Activated naive CD8-positive, alpha-beta T cell treated with anti-CD3 and anti-CD28 coated beads, Interleukin-2, amount 50 U/mL, for 24 hours (primary cell): ENCODE data around the gene SLBP.
A peak's percentile ranks its signal among the peaks of the same experiment; 100 is the strongest.

Experiments
- ATAC-seq: fragments of 150-1000 bp; cut with Tn5 transposase; one replicate; pipeline ENCODE4 v1.10.0; 2021
- DNase-seq: peaks from one replicate; pipeline ENCODE4 v3.0.0; 2021
- H3K27ac Mint-ChIP-seq: one replicate; pipeline ENCODE4 v1.8.0; 2021; ENCODE audit warnings: mild to moderate bottlenecking, mixed read lengths
- H3K27me3 Mint-ChIP-seq: one replicate; pipeline ENCODE4 v1.8.0; 2021; ENCODE audit warnings: mixed read lengths
- H3K36me3 Mint-ChIP-seq: one replicate; pipeline ENCODE4 v1.8.0; 2021; ENCODE audit warnings: low read depth, mixed read lengths
- H3K4me1 Mint-ChIP-seq: one replicate; pipeline ENCODE4 v1.8.0; 2021; ENCODE audit warnings: mixed read lengths
- H3K4me3 Mint-ChIP-seq: one replicate; pipeline ENCODE4 v1.8.0; 2021; ENCODE audit warnings: mild to moderate bottlenecking, moderate library complexity, mixed read lengths
- H3K9me3 Mint-ChIP-seq: one replicate; pipeline ENCODE4 v1.8.0; 2021; ENCODE audit warnings: mixed read lengths

The SLBP gene

DNA sequence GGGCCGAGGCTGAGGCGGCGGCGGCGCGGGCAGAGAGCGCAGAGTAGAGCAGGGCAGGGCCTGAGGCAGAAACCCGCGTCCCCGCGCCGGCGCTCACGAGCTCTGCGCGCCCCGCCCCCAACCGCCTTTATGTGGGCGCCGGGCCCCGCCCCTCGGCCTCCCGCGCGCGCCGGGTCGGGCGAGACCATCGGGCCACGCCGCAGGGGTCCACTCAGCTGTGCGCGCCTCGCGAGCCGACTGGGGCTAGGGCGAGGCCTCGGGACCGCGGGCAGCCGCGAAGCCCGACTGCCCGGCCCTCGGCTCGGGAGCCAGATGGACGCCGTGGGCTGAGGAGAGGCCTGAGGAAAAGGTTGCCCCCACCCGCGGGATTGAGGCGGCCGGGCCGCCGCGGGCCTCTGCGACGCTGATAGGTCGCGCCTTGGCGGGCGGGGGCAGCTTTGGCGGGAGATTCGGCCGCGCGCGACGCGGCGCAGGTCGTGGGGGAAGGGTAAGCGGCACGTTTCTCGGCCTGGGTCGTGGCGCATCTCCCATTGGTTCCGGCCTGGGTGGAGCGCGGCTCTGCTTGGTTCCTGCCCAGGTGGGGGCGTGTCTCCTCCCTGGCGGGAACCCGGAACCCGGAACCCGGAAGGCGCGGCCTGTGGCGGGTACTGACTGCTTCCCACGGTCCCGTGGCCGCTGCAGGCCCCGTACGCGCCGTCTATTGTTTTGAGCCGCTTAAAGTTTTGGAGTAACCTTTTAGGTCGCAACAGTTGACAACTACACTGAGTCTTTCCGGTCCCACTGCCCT is at the start of gene SLBP:
SLBP (minus strand) TSS at position 104 of the 787 bp plus-strand sequence. CDS start 131 bp downstream, outside the sequence.
- peaks cover 68% of the 10 kb centered on the region for H3K4me1 Mint-ChIP-seq
- no peaks in the 10 kb centered on the region for H3K9me3 Mint-ChIP-seq
- no peaks in the 10 kb centered on the region for H3K27me3 Mint-ChIP-seq
- DNase-seq, result peak; percentile 99
- peak within 1 kb of the TSS; percentile 98 for H3K4me3 Mint-ChIP-seq
- H3K27ac Mint-ChIP-seq, result peak within 1 kb of the TSS; percentile 94
- peak; percentile 90 for ATAC-seq
- peaks cover 57% of the 10 kb centered on the region for H3K36me3 Mint-ChIP-seq

DNA sequence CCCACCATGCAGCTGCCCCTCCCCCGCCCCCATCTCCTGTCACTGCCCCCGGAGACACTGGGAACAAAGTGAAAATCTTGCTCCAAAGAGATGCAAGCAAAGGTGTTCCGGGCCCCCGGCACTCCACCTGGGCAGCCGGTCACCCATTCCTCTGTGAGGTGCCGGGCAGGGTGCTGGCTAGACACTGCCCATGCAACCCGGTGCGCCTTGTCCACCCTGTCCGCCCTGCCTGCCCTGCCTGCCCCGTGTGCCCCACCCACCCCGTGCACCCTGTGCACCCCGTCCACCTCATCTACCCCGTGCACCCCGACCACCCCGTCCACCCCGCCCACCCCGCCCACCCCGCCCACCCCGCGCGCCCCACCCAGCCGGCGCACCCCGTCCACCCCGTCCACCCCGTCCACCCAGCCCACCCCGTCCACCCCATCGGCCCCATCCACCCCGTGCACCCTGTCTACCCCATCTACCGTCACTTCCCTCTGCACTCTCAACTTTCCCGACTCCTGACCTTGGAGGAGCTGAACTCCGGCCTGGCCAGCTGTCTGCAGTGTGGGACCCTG is 49.1 kb upstream of the SLBP start:
- Mint-ChIP-seq H3K27ac (no peak overlapping the region), H3K4me1 (peaks cover 2% of the 10 kb centered on the region)

DNA sequence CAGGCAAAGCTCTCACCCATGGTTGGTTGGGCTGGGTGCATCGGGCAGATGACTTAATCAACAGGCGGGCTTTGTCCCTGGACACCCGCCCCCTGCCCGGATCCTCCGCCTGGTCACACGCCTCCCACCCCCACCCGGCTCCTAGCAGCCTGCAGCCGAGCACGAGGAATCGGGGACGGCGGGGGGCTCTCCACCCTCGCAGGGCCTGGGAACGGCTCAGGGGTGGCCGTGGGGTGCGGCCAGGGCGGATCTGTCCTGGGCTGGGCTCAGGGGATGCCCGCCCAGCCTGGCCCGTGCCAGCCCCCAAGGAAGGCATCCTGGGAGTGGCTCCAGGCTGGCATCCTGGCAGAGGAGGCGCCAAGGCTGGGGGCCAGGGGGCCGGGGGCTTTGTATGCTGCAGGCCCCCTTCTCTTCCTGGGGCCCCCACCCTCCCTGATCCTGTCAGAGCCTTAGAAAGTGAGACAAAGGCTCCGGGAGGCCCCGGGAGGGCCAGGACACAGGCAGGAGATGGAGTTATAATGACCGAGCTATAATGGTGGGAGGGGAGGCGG is 48.5 kb upstream of the SLBP start:
- Mint-ChIP-seq H3K27me3 (peaks cover 15% of the 10 kb centered on the region), H3K27ac (no peak overlapping the region), H3K4me3 (no peak overlapping the region), H3K36me3 (no peaks in the 10 kb centered on the region), H3K4me1 (peaks cover 2% of the 10 kb centered on the region), H3K9me3 (no peaks in the 10 kb centered on the region)
- no peak for ATAC-seq
- no peak for DNase-seq

More for the DNA sequence above, 49.1 kb upstream of the SLBP start:
- H3K4me3 Mint-ChIP-seq, result no peak overlapping the region
- ATAC-seq, result no peak
- H3K27me3 Mint-ChIP-seq, result peaks cover 15% of the 10 kb centered on the region
- no peaks in the 10 kb centered on the region for H3K9me3 Mint-ChIP-seq
- no peaks in the 10 kb centered on the region for H3K36me3 Mint-ChIP-seq
- DNase-seq, result no peak

DNA sequence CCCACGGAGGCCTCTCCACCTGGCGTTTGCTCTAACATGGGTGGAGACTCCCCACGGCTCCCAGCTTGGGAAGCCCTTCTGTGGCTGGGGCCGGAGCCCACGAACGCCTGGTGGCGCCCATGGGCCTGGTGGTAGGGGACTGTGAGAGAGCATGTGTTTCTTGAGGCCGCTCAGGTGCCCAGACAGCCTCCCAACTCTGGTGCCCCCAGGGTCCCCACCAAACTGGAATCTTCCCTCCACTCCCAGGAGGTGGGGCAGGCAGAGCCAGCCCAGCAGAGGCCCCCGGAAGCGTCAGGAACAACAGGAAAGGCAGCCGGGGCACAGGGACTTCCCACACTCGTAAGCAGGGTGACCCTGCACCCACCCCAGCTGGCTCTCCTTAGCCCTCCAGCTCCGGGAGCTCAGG is 47.7 kb upstream of the SLBP start:
- no peak overlapping the region for H3K27ac Mint-ChIP-seq

DNA sequence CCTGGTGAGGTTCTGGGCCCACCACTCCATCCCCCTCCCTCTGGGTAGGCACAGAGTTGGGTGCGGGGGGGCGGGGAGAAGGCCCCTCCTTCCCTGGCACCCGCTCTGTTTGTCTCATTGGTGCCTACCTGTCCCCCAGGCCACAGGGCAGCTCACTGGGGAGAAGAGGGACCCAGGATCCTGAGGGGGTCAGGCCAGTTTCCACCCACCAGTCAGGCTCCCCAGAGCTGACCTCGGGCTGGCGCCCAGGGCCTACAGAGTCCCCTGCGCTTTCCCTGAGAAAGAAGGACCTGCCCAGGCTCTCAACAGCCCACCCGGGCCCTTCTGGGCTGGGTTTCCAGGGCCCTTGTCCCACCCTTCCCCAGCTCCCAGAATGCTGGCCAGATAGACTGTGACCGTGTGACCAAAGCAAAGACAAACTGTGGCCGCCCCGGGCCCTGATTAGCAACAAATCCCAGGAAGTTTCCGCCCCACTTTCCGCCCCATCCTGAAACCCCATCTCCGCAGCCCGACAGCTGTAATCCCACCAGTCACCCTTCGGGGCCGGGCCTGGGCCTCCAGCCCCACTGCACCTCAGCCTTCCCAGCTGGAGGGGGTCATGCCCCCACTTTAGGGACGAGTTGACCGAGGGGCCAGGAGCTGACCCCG is 47.2 kb upstream of the SLBP start:
- H3K36me3 Mint-ChIP-seq, result no peaks in the 10 kb centered on the region
- DNase-seq, result no peak
- no peak for ATAC-seq
- no peak overlapping the region for H3K27ac Mint-ChIP-seq
- H3K4me3 Mint-ChIP-seq, result no peak overlapping the region
- H3K9me3 Mint-ChIP-seq, result no peaks in the 10 kb centered on the region
- peaks cover 2% of the 10 kb centered on the region for H3K4me1 Mint-ChIP-seq
- H3K27me3 Mint-ChIP-seq, result peaks cover 10% of the 10 kb centered on the region

More for the DNA sequence above, 47.7 kb upstream of the SLBP start:
- Mint-ChIP-seq H3K36me3 (no peaks in the 10 kb centered on the region), H3K9me3 (no peaks in the 10 kb centered on the region), H3K27me3 (peaks cover 13% of the 10 kb centered on the region), H3K4me1 (peaks cover 2% of the 10 kb centered on the region), H3K4me3 (no peak overlapping the region)
- no peak for DNase-seq
- ATAC-seq, result no peak

DNA sequence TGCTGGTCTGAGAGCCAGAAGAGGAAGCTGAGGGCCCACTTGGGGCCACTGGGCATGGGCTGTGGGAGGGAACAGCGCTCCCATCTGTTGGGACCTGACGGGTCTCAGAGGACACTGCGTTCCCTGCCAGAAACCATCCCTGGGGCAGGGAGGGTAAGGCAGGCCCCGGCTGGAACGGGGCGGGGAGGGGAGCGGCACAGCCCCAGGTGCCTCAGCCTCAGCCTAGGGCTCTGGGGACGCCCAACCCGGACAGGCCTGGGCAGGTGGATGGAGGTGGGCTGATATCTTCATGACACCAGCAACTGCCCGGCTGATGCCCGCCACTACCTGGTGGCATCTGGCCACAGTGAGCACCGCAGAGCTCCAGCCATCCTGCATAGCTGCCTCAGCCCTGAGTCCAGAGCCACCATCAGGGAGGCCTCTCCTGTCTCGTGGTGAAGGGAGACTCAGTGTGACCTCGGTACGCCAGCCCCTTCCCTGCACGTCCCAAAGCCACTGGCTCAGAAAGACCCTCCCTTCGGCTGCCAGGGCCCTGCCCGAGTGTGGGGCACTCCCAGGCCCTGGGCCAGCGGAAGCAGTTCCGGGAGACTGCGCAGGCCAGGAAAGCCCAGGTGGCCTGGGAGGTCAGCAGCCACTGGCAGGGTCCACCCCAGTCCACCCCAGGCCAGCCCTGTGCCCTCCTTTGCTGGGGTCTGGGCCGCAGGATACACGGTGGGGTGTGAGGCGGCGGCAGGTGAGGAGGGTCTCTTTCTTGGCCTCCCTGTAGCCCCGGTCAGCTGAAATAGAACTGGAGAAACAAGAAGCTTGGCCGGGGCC is 46.4 kb upstream of the SLBP start:
- Mint-ChIP-seq H3K36me3 (no peaks in the 10 kb centered on the region), H3K27me3 (peaks cover 5% of the 10 kb centered on the region), H3K4me1 (peaks cover 2% of the 10 kb centered on the region), H3K9me3 (no peaks in the 10 kb centered on the region), H3K27ac (no peak overlapping the region), H3K4me3 (no peak overlapping the region)
- ATAC-seq (no peak), DNase-seq (no peak)

DNA sequence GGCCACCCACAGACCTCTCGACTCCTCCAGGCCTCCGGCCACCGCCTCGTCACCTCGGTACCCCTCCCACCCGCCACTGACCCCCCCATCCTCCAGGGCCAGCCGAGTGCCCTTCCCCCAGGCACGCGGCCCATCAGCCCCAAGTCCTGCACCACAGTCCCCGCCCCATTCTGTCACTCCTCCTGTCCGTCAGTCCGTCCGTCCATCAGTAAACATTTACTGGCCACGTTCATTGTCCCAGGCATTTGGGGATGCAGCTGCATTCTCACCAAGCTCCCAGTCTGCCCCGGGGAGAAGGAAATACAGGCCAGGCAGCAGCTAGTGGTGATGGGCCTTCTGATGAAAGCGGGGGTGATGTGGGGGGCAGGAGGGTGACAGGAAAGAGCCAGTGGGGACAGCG is 45.7 kb upstream of the SLBP start:
- Mint-ChIP-seq H3K4me3 (no peak overlapping the region), H3K27me3 (peaks cover 3% of the 10 kb centered on the region), H3K27ac (no peak overlapping the region), H3K9me3 (no peaks in the 10 kb centered on the region), H3K36me3 (no peaks in the 10 kb centered on the region), H3K4me1 (peaks cover 4% of the 10 kb centered on the region)
- DNase-seq, result no peak
- no peak for ATAC-seq

DNA sequence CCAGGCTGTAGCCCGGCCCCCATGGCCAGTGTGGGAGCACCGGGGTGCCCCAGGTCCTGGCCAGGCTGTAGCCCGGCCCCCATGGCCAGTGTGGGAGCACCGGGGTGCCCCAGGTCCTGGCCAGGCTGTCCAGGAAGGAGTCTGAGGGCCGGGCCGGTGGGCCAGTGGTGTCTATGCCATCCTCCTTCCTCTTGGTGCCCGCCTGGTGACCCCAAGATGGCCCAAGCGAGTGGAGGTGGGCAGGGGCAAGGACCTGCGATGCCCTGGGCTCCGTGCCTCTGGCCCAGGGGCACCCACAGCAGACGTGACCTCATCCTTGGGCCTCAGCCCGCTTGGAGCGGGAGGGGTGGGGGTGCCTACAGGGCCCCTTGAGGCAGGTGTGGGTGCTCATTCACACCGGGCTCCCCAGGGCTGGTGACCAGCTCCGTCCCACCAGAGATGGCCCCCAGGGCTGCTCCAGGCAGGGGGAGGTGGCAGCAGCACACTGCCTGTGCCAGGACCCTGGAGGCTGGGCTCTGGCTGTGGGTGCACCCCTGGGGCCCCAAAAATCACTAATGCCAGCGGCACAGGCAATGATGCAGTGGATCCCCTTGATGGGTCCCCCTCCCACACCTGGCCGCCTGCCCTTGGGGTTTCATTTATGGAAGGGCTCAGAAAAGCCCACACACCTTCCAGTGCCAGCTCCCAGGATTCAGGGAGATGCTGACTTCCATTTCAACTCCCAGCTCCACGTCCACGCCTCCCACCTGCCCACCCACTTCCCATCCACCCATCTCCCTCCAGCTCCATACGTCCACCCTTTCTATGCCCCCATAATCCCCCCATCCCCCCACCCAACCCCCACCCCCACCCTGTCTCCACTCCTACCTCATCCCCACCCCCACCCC is 45.0 kb upstream of the SLBP start:
- H3K27me3 Mint-ChIP-seq, result no peaks in the 10 kb centered on the region
- H3K9me3 Mint-ChIP-seq, result no peaks in the 10 kb centered on the region
- H3K36me3 Mint-ChIP-seq, result no peaks in the 10 kb centered on the region
- no peak overlapping the region for H3K27ac Mint-ChIP-seq
- ATAC-seq, result no peak
- no peak overlapping the region for H3K4me3 Mint-ChIP-seq
- no peak for DNase-seq
- H3K4me1 Mint-ChIP-seq, result peaks cover 4% of the 10 kb centered on the region

DNA sequence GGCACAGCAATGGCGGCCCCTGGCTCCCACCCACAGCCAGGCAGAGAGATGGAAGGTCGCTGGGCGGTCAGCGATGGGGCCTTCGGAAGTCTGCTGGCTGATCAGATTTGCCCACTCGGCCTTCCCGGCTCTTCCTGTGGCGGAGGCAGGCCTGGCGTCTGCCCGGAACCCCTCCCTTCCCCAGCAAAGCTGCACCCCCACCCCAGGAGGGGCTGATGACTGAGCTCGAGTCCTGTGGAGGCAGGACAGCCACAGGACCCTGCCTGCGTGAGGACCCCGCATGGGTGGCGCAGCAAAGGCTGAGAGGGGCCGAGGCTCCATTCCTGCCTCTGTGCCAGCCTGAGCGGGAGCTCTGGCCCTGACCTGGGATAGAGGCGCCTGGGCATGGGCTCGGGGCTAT is 44.0 kb upstream of the SLBP start:
- ATAC-seq, result no peak
- Mint-ChIP-seq H3K4me1 (peaks cover 4% of the 10 kb centered on the region), H3K4me3 (no peak overlapping the region)

DNA sequence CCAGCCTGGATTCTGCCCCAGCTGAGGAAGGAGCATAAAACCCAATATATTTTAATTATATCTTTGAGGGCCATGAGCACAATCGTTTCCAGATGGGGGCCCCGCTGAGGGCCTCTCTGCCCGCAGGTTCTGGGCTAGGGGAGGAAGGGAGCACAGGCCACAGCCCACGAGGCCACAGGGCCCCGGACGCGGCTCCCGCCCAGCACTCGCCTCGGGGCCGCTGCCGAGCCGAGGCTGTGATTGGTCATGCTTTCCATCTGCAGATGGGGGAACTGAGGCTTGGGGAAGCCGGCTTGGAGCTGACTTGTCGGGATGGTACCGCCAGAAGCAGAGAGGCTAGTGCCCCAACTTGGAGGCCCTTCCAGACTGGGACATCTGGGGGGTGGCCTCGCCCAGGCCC is 43.2 kb upstream of the SLBP start:
- H3K9me3 Mint-ChIP-seq, result no peaks in the 10 kb centered on the region
- H3K36me3 Mint-ChIP-seq, result no peaks in the 10 kb centered on the region
- H3K27ac Mint-ChIP-seq, result no peak overlapping the region
- H3K27me3 Mint-ChIP-seq, result no peaks in the 10 kb centered on the region
- no peak for ATAC-seq
- peaks cover 7% of the 10 kb centered on the region for H3K4me1 Mint-ChIP-seq
- H3K4me3 Mint-ChIP-seq, result no peak overlapping the region
- DNase-seq, result no peak

More for the DNA sequence above, 44.0 kb upstream of the SLBP start:
- Mint-ChIP-seq H3K27me3 (no peaks in the 10 kb centered on the region), H3K27ac (no peak overlapping the region), H3K36me3 (no peaks in the 10 kb centered on the region), H3K9me3 (no peaks in the 10 kb centered on the region)
- DNase-seq, result no peak

DNA sequence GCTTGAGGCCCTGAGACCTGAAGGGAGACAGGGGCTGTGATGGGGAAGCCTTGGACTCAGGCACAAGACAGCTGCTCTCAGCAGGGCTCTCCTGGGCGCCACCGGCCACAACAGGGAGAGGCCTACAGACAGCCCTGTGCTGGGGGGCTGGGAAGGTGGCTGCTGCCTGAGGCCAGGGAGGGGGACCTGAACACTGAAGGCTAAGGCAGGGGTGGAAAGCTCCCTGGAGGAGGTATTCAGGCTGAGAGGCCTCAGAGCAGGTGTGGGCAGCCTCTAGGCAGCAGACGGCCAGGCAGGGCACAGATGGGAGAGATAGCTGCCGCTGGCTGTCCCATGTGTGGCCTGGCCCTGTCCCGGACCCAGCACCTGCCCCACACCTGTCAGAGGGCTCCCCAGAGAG is 42.2 kb upstream of the SLBP start:
- peaks cover 5% of the 10 kb centered on the region for H3K4me1 Mint-ChIP-seq
- H3K27me3 Mint-ChIP-seq, result no peaks in the 10 kb centered on the region
- H3K27ac Mint-ChIP-seq, result no peak overlapping the region
- no peaks in the 10 kb centered on the region for H3K36me3 Mint-ChIP-seq
- no peak for DNase-seq
- no peak overlapping the region for H3K4me3 Mint-ChIP-seq
- ATAC-seq, result no peak
- no peaks in the 10 kb centered on the region for H3K9me3 Mint-ChIP-seq

DNA sequence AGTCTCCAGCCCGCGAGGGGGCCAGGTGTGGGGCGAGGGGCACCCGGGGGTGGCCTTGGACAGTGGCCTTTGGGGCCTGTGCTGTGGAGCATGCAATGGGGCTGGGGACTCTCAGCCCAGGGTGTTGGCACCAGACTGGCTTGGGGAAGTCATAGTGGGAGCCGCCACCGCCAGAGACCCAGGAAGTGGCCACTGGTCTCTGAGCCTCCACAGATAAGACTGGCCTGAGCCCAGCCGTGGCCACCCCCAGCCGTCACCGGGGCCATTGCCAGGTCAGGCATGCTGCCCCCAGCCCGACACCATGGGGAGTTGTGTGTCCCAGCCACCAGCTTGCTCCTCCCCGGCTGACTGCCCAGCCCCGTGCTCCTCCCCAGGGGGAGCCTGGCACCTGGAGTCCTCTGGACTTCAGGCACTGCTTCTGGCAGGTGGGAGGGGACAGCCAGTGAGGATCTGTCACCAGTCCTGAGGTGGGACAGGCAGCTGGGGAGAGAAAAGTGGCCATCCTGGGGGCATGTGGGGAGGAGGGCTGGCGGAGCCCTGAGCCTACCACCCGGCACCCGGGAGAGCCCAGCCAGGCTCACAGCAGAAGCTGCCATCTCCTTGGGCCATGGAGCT is 41.7 kb upstream of the SLBP start:
- peaks cover 5% of the 10 kb centered on the region for H3K4me1 Mint-ChIP-seq
- H3K36me3 Mint-ChIP-seq, result no peaks in the 10 kb centered on the region
- DNase-seq, result no peak
- no peak overlapping the region for H3K27ac Mint-ChIP-seq
- H3K4me3 Mint-ChIP-seq, result no peak overlapping the region
- no peak for ATAC-seq
- H3K27me3 Mint-ChIP-seq, result no peaks in the 10 kb centered on the region
- H3K9me3 Mint-ChIP-seq, result no peaks in the 10 kb centered on the region

DNA sequence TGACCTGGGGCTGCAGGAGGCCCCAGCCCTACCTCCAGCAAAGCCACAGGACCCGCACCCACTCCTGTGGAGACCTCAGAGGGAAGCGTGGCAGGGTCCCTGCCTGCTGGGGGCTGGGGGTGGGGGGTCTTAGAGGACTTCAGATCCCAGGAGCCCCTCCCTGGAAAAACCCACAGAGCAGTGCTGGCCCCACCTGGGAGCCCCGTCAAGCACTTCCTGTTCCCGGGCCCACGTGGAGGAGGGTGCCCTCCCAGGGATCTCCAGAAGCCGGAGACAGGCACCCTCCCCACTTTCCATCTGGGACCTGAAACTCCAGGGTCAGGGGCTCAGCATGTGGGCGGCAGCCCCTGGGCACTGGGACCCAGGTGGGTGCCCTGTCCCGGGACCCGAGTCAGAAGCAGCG is 41.2 kb upstream of the SLBP start:
- H3K4me3 Mint-ChIP-seq, result no peak overlapping the region
- H3K9me3 Mint-ChIP-seq, result no peaks in the 10 kb centered on the region
- peaks cover 5% of the 10 kb centered on the region for H3K4me1 Mint-ChIP-seq
- ATAC-seq, result no peak
- DNase-seq, result no peak
- no peaks in the 10 kb centered on the region for H3K27me3 Mint-ChIP-seq
- no peak overlapping the region for H3K27ac Mint-ChIP-seq
- no peaks in the 10 kb centered on the region for H3K36me3 Mint-ChIP-seq
